ENCODE measurements around the gene AGBL1.

DNA sequence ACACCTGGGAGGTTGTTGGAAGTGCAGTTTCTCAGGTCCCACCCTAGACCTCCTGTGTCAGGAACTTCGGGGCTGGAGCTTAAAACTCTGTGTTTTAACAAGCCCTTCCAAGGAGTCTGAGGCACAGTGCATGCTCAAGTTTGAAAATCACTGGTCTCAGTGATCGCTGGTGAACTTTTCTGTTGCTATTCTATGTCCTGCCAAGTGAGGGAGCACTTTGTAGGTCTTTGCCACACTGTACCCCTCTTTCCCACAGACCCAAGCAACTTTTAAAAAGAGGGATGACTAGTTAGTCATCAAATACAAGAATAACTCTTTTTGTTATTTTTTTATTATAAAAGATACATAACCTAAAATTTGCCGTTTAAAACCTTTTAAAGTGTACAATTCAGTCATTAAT is 133.7 kb downstream of the AGBL1 start:
- TF ChIP-seq POLR2A (IDR thresholded peaks at IDR 0.05; ENCODE audit: low read depth, low read length) (no peak), MYC (IDR thresholded peaks at IDR 0.05; ENCODE audit: low read depth, low read length) (no peak), FOS (IDR thresholded peaks at IDR 0.05; ENCODE audit: borderline replicate concordance, insufficient read depth, low read length) (no peak), EZH2 (IDR thresholded peaks at IDR 0.05; ENCODE audit: borderline replicate concordance, low read depth, low read length, severe bottlenecking) (no peak), POLR2AphosphoS5 (IDR thresholded peaks at IDR 0.05; ENCODE audit: insufficient read depth, low read depth, low read length) (no peak), JUN (IDR thresholded peaks at IDR 0.05; ENCODE audit: borderline replicate concordance, insufficient read depth, insufficient read length, low read depth) (no peak), GATA2 (IDR thresholded peaks at IDR 0.05; ENCODE audit: insufficient read depth, insufficient read length, low read depth, low read length) (no peak)
- TF ChIP-seq, protein P1, sequence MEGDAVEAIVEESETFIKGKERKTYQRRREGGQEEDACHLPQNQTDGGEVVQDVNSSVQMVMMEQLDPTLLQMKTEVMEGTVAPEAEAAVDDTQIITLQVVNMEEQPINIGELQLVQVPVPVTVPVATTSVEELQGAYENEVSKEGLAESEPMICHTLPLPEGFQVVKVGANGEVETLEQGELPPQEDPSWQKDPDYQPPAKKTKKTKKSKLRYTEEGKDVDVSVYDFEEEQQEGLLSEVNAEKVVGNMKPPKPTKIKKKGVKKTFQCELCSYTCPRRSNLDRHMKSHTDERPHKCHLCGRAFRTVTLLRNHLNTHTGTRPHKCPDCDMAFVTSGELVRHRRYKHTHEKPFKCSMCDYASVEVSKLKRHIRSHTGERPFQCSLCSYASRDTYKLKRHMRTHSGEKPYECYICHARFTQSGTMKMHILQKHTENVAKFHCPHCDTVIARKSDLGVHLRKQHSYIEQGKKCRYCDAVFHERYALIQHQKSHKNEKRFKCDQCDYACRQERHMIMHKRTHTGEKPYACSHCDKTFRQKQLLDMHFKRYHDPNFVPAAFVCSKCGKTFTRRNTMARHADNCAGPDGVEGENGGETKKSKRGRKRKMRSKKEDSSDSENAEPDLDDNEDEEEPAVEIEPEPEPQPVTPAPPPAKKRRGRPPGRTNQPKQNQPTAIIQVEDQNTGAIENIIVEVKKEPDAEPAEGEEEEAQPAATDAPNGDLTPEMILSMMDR (IDR thresholded peaks at IDR 0.05; ENCODE audit: extremely low read depth in 1 of 2, insufficient read depth in 1 of 2, low read depth in 1 of 2, low read length in 2 of 2), result no peak
- TF ChIP-seq, protein P2, sequence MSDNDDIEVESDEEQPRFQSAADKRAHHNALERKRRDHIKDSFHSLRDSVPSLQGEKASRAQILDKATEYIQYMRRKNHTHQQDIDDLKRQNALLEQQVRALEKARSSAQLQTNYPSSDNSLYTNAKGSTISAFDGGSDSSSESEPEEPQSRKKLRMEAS (IDR thresholded peaks at IDR 0.05; ENCODE audit: insufficient read depth, insufficient read length), result no peak

Data from endothelial cell of umbilical vein (primary cell).